Measurements from ENCODE around the gene ABCA8. TPM values are rescaled to one million over a fixed set of nuclear protein-coding genes. Genes with fewer than 3 reads are reported as not detected.
A peak's percentile ranks its signal among the peaks of the same experiment; 100 is the strongest.

Gene ABCA8
- total RNA-seq, 1 experiment from 2014 or later, result 0.90 TPM

- Histone ChIP-seq H3K27me3 (replicated peaks; ENCODE audit: insufficient read depth, low read depth, low read length, poor library complexity) (no peaks in the 10 kb centered on the region), H3K9me3 (ENCODE audit: low read depth, low read length, poor library complexity, severe bottlenecking) (no peaks in the 10 kb centered on the region), H3K27ac (ENCODE audit: low read depth, low read length, poor library complexity, severe bottlenecking) (peak overlapping the region; percentile 77), H3K36me3 (ENCODE audit: insufficient read depth, low read length, poor library complexity, severe bottlenecking) (no peaks in the 10 kb centered on the region), H3K4me1 (ENCODE audit: insufficient read depth, low read length, poor library complexity, severe bottlenecking) (peaks cover 22% of the 10 kb centered on the region), H3K4me3 (ENCODE audit: low read depth, low read length, poor library complexity, severe bottlenecking) (no peak overlapping the region)
- ChIA-PET CTCF (no interaction called here), POLR2A (ENCODE audit: low non-redundant PET) (no interaction called here)
- DNase-seq (ENCODE audit: low spot score), result peak; percentile 62
- TF ChIP-seq EZH2 (IDR thresholded peaks at IDR 0.05; ENCODE audit: borderline replicate concordance, low read depth, low read length, poor library complexity, severe bottlenecking), result no peak
- TF ChIP-seq, protein P1, sequence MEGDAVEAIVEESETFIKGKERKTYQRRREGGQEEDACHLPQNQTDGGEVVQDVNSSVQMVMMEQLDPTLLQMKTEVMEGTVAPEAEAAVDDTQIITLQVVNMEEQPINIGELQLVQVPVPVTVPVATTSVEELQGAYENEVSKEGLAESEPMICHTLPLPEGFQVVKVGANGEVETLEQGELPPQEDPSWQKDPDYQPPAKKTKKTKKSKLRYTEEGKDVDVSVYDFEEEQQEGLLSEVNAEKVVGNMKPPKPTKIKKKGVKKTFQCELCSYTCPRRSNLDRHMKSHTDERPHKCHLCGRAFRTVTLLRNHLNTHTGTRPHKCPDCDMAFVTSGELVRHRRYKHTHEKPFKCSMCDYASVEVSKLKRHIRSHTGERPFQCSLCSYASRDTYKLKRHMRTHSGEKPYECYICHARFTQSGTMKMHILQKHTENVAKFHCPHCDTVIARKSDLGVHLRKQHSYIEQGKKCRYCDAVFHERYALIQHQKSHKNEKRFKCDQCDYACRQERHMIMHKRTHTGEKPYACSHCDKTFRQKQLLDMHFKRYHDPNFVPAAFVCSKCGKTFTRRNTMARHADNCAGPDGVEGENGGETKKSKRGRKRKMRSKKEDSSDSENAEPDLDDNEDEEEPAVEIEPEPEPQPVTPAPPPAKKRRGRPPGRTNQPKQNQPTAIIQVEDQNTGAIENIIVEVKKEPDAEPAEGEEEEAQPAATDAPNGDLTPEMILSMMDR (conservative IDR thresholded peaks at IDR 0.05; ENCODE audit: low read depth, low read length), result no peak
- intact Hi-C loops (cut with micrococcal nuclease; ENCODE audit: unreplicated experiment), result loop anchor here (2.0 kb wide), 1 partner anchor 133 kb away; no protein-coding TSS in a partner anchor
- BruUV-seq (replicated peaks), result no TSS peak
Measured at GRCh38 chr17:68910251-68910705, 44.9 kb downstream of the ABCA8 start.

DNA sequence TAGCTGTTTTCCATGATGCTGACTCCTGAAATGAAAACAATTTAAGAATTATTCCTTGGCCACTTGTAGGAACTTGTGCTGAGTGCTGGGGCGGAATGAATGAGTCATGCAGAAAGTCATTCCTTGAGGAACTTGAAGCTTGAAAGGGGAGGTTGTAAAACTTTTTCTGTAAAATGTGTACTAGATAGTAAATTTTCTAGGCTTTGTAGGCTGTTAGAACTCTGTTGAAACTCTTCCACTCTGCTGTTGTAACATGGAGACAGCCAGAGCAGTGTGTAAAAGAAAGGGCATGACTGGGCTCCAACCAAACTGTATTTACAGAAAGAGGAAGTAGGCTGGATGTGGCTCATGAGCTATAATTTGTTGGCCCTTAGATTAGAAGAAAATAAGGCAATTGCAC, 46.1 kb downstream of the ABCA8 start:
- H3K4me1 ChIP-seq (ENCODE audit: insufficient read depth, low read length, poor library complexity, severe bottlenecking), result peaks cover 22% of the 10 kb centered on the region
- H3K4me3 ChIP-seq (ENCODE audit: low read depth, low read length, poor library complexity, severe bottlenecking), result no peak overlapping the region
- H3K27ac ChIP-seq (ENCODE audit: low read depth, low read length, poor library complexity, severe bottlenecking), result peak overlapping the region; percentile 77
- intact Hi-C loops (cut with micrococcal nuclease; ENCODE audit: unreplicated experiment), result loop anchor here (5.0 kb wide), 1 partner anchor 72 kb away; no protein-coding TSS in a partner anchor
- no peaks in the 10 kb centered on the region for H3K9me3 ChIP-seq (ENCODE audit: low read depth, low read length, poor library complexity, severe bottlenecking)
- DNase-seq (ENCODE audit: low spot score), result peak; percentile 74
- TF ChIP-seq EZH2 (IDR thresholded peaks at IDR 0.05; ENCODE audit: borderline replicate concordance, low read depth, low read length, poor library complexity, severe bottlenecking), result no peak
- TF ChIP-seq, protein P1 (conservative IDR thresholded peaks at IDR 0.05; ENCODE audit: low read depth, low read length), result no peak
- no TSS peak for BruUV-seq (replicated peaks)
- ChIA-PET POLR2A (ENCODE audit: low non-redundant PET) (interaction anchor here (0.5 kb wide), 1 partner anchor 136 kb away, joined by 4 read pairs; no protein-coding TSS in a partner anchor), CTCF (no interaction called here)
- H3K27me3 ChIP-seq (replicated peaks; ENCODE audit: insufficient read depth, low read depth, low read length, poor library complexity), result no peaks in the 10 kb centered on the region
- H3K36me3 ChIP-seq (ENCODE audit: insufficient read depth, low read length, poor library complexity, severe bottlenecking), result no peaks in the 10 kb centered on the region

- CTCF ChIA-PET, result no interaction called here
- intact Hi-C loops (cut with micrococcal nuclease; ENCODE audit: unreplicated experiment), result loop anchor here (5.0 kb wide), 1 partner anchor 71 kb away; no protein-coding TSS in a partner anchor
Measured at GRCh38 chr17:68908045-68908444, 47.1 kb downstream of the ABCA8 start.

More at GRCh38 chr17:68908045-68908444, 47.1 kb downstream of the ABCA8 start:
- TF ChIP-seq, protein P1 (conservative IDR thresholded peaks at IDR 0.05; ENCODE audit: low read depth, low read length), result no peak
- no peak for TF ChIP-seq EZH2 (IDR thresholded peaks at IDR 0.05; ENCODE audit: borderline replicate concordance, low read depth, low read length, poor library complexity, severe bottlenecking)
- Histone ChIP-seq H3K9me3 (ENCODE audit: low read depth, low read length, poor library complexity, severe bottlenecking) (no peaks in the 10 kb centered on the region), H3K27me3 (replicated peaks; ENCODE audit: insufficient read depth, low read depth, low read length, poor library complexity) (no peaks in the 10 kb centered on the region), H3K27ac (ENCODE audit: low read depth, low read length, poor library complexity, severe bottlenecking) (no peak overlapping the region), H3K4me1 (ENCODE audit: insufficient read depth, low read length, poor library complexity, severe bottlenecking) (peaks cover 22% of the 10 kb centered on the region), H3K36me3 (ENCODE audit: insufficient read depth, low read length, poor library complexity, severe bottlenecking) (no peaks in the 10 kb centered on the region), H3K4me3 (ENCODE audit: low read depth, low read length, poor library complexity, severe bottlenecking) (no peak overlapping the region)
- no TSS peak for BruUV-seq (replicated peaks)
- POLR2A ChIA-PET (ENCODE audit: low non-redundant PET), result no interaction called here
- no peak for DNase-seq (ENCODE audit: low spot score)
